Nucleus accumbens (tissue), 56 donors: ENCODE measurements around the gene MYO5B.

Experiments used
- DNase-seq, 56 donors: peaks; one replicate each; lab custom pipeline; 2025; lab: John Stamatoyannopoulos, UW

Gene MYO5B

DNA sequence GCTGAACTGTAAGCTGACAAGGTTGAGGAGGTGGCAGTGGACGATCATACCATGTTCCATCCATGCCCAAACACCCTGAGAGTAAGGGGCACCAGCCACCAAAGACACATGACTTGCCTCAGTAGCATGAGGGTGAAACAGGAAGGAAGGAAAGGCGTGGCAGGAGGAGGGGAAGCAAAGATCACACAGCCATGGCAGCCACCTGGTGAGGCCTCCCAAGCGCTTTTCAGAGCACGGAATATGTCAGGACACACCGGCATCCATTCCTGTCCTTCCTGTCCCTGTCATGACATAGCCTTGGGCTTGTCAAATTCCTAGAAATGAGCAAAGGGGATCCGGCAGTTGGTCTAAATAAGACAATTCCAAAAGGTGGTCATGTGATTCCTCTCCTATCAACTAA lies 118.7 kb downstream of the MYO5B start:
- DNase-seq = no peak

- DNase-seq = no peak
These were observed 119.2 kb downstream of the MYO5B start for GRCh38 chr18:50075772-50076171.

DNA sequence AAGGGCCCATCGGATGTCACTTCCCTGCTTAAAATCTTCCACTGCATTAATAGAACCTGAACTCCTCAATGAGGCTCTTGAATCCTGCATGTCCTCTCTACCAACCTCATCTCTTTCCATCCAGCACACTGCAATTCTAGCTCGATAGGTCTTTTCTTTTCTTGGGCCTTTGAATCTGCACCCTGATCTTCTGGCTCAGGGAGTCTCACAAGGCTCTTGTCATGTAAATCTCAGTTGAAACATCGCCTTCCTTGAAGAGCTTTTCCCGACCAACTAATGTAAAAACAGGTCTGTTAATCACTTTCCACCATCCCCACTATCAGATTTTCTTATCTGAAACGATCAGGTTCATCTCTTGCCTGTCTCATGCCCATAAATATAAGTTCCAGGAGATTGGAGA lies 120.5 kb downstream of the MYO5B start:
- no peak for DNase-seq

- DNase-seq = no peak
These were observed 121.6 kb downstream of the MYO5B start for GRCh38 chr18:50073319-50073718.

DNA sequence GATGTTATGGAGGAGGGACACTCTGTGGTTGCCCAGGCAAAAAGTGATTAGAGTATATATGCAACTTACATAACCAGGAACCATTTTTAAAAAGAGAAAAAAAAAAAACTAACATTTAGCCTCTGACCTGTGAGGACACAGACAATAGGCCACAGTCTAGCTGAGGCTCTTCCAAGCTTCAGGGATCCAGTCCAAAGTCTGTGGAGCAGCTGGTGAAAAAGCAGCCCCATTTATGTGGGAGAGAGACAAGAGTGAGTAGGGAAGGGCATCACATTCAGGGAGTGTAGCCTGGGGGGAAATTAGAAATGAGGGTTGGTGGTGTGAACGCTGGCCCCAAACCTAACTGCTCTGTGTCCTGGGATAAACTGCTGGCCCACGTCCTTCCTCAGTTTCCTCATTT lies 122.8 kb downstream of the MYO5B start:
- DNase-seq = no peak

- DNase-seq = no peak
These were observed 123.5 kb downstream of the MYO5B start for GRCh38 chr18:50071397-50071796.

DNA sequence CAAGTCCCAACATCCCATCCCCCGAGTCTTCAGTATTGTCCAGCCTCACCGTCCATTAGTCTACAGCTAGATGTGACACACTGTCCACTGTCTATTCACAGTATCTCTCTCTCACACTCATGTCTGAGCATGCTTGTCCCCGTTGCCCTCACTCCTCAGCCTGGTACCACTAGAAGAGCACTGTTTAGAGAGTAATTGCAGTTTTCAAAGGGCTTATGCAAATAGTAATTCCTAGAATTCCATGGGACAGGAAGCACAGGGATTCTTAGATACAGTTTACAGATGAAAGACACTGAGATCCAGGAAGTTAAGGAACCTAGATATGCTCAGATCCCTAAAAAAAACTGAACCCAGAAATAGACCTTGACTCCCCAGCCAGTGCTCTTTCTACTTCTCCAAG lies 125.5 kb downstream of the MYO5B start:
- no peak for DNase-seq

GRCh38 chr18:50065527-50065926 lies 129.4 kb downstream of the MYO5B start:
- no peak for DNase-seq

DNA sequence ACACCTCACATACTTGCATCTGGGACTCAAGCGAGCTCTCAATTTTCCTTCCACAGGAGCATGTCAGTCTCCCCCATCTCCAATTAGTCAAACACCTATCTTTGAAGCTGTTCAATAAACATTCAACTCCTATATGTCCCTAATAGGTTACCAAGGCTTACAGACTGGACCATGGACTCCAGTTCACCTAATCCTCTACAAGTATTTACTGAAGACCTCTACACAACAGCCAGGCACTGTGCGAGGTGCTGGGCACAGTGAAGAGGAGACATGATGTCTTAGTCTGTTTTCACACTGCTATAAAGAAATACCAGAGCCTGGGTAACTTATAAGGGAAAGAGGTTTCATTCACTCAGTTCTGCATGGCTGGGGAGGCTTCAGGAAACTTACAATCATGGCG lies 129.9 kb downstream of the MYO5B start:
- no peak for DNase-seq

DNA sequence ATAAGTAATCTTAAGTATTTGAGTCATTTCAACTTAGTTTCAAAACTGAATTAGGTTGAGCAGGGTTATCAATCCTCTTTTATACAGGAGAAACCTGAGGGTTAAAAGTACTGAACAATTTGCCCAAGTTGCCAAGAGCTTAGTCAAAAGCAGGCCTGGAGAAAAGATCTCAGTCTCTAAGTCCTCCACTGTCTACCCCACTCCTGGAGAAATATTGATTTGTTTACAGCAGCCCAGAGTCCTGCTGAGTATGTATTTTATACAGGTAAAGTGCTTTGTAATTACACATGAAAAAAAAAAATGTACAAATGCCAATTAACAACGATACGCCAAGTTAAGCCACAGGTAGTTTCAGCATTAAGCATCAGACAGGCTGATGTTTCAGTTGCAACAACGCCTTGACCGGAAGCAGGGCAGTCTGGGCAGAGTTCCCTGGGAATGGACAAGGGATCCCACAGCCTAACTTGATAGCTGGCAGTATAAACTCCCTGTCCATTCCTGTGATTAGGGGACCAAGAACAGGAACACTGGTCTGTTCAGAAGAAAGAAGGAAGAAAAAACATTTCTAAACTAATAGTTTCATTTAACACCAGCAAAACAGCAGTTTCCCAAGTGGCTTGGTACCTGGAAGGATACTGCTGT lies 132.9 kb downstream of the MYO5B start:
- DNase-seq = no peak

GRCh38 chr18:50060822-50061221 lies 134.1 kb downstream of the MYO5B start:
- DNase-seq = no peak

GRCh38 chr18:50058731-50059130 lies 136.2 kb downstream of the MYO5B start:
- no peak for DNase-seq

DNA sequence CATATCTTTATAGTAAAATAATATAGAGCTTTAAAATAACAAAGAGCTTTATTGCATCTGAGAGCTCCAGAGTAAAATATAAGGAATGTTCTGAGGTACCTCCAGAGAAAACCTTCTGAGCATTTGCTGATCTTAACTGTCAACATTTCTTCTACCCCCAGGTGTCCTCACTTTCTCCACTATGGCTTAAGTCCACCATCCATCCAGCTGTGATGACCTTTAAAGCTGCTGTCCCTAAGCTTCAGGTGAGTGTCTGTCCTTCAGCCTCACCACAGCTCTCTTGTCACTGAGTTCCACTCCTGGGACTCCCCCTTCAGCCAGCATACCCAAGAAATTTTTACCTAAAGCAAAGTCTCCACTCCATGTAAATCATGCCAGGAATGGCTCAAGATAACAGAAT lies 137.9 kb downstream of the MYO5B start:
- no peak for DNase-seq

DNA sequence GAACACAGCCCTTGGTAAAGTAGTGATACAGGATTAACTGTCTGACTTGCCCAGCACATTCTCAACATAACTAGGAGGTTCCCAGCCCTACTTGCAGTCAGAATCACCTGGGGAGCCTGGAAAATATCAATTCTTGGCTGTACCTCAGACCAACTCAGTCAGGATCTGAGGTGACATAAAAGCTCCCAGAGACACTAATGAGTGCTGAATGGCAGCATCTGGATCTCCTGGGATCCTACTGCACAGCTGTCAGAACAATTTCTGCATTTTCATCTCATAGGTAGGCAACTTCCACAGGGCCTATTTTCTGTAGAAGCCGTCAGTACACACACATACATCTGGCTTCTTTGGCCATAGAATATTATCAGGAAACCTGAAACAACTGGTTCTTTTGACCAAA lies 138.8 kb downstream of the MYO5B start:
- DNase-seq = no peak

DNA sequence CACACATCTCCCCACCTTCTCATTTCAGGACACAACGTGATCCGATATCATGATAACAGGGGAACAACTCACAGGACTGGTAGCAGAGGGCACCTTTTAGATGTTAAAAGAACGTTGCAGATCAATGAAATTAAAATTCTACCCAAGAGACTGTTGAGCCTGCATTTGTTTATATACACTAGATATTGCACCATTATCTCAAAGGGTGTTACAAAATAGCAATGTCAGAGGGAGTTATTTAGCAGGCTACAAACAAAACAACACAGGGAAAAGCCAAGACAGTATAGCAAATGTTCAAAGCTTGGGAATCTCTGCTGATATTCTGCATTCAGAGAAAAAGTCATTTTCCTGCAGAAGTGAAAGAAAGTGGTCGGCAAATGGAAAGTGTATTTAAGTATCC lies 139.5 kb downstream of the MYO5B start:
- DNase-seq = no peak

GRCh38 chr18:50053111-50053510 lies 141.8 kb downstream of the MYO5B start:
- no peak for DNase-seq

GRCh38 chr18:50051288-50051687 lies 143.7 kb downstream of the MYO5B start:
- DNase-seq = no peak

GRCh38 chr18:50045126-50045525 lies 149.8 kb downstream of the MYO5B start:
- DNase-seq = no peak

GRCh38 chr18:50044402-50044801 lies 150.5 kb downstream of the MYO5B start:
- no peak for DNase-seq

DNA sequence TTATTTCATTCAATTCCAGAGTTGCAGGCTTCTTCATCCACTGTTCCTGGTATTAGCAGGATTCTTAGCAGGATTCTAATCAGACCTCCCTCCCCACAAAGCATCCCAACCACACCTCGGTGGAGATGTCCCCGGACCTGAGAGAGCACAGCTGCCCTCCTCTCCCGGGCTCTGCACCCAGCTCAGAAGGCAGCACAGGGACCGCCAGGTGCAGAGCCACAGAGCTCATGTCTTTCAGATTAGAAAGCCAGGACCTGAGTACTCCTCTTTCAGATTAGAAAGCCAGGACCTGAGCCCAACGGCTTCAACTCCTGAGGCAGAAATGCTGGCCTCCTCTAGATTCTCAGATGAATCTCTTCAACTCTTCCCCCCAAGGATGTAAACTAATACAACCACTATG lies 152.3 kb downstream of the MYO5B start:
- no peak for DNase-seq

DNA sequence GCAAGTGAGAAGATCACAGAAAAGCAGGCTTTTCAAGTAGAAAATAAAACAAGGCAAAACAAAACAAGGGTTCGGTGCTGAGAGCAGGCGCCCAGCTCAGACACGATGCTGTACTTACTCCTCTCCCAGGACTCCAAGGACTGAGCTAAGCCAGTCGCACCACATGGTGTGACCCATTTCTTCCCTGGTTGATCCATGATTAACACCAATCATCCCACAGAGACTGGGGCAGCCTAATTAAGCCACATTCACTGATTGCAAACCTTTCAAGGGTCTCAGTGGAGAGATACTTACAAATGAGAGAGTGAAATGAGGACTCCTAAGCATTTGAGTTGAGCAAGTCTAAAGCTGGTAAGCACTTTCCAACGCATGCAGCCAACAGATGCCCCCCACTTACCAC lies 155.2 kb downstream of the MYO5B start:
- DNase-seq = no peak

GRCh38 chr18:50038448-50038847 lies 156.5 kb downstream of the MYO5B start:
- DNase-seq = no peak

DNA sequence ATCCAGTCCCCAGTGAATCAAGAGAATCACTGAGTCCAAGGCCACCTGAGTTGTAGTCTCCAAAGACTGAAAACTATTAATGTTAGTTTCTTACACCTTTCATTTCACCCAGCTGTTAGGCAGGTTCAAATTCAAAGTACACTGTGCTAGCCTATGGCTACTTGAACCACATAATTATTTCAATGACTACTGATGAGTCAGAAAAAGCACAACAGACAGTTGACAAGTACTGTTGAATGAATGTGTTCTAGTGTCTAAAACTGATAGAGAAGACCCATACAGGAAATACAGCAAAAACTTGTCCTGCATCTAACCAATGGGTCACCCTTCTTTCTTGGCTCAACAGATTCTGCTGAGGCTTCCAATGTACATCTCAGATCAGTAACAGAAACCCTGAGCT lies 160.9 kb downstream of the MYO5B start:
- no peak for DNase-seq
